SK-N-SH (cell line): ENCODE results near the gene SLC7A8. TPM values are rescaled to one million over a fixed set of nuclear protein-coding genes. Genes with fewer than 3 reads are reported as not detected.

Experiments
- CTCF ChIA-PET: fragments of 300-600, 350-600 bp; formaldehyde crosslinking; extraction: SDS; loops from one replicate; lab custom pipeline; 2021; lab: Yijun Ruan, JAX
- POLR2A ChIA-PET: fragments of 350-600 bp; sonication (Branson Sonifier 250); formaldehyde crosslinking; extraction: SDS; loops from one replicate; lab custom pipeline; 2020; ENCODE audit warnings: antibody characterized with exemption, inconsistent platforms; lab: Yijun Ruan, JAX
- DNase-seq: peaks from one replicate; pipeline ENCODE4 v3.0.0; 2012
- H2AFZ ChIP-seq: fragments of 200-600 bp; sonication (generic); 2 replicates; pipeline ENCODE4 v1.8.1; 2016; ENCODE audit warnings: antibody characterized with exemption, mild to moderate bottlenecking, low read depth
- H3F3A ChIP-seq: fragments of 200-600 bp; sonication (generic); replicated peaks from 2 replicates; pipeline ENCODE3; 2016; ENCODE audit warnings: antibody characterized with exemption, mild to moderate bottlenecking; ENCODE audit not compliant: insufficient read depth
- H3K27ac ChIP-seq, 2 experiments: fragments of 200-500 bp in 1 of 2; fragments of 200-600 bp in 1 of 2; sonication (Bioruptor generic) in 1 of 2; sonication (generic), shearing (Covaris generic) in 1 of 2; 2 replicates each; pipeline versions ENCODE4 v1.5.1 to v1.6.1; 2014 to 2016; ENCODE audit warnings: low read depth in 2 of 2, inconsistent platforms in 1 of 2, low read length in 1 of 2, mild to moderate bottlenecking in 1 of 2, mixed read lengths in 1 of 2
- H3K27me3 ChIP-seq: fragments of 200-600 bp; sonication (generic), shearing (Covaris generic); 2 replicates; pipeline ENCODE4 v1.6.1; 2016; ENCODE audit warnings: mixed run types; ENCODE audit not compliant: insufficient read depth
- H3K36me3 ChIP-seq, 2 experiments: fragments of 200-500 bp in 1 of 2; fragments of 200-600 bp in 1 of 2; sonication (Bioruptor generic) in 1 of 2; sonication (generic) in 1 of 2; replicated peaks in 1 of 2; 2 replicates each; pipeline versions ENCODE3 to v1.5.1; 2014 to 2016; ENCODE audit warnings: low read length in 1 of 2, mild to moderate bottlenecking in 1 of 2; ENCODE audit not compliant: insufficient read depth in 2 of 2, control insufficient read depth in 1 of 2
- H3K4me1 ChIP-seq, 2 experiments: fragments of 200-500 bp in 1 of 2; fragments of 200-600 bp in 1 of 2; sonication (Bioruptor generic) in 1 of 2; sonication (generic), shearing (Covaris generic) in 1 of 2; 2 replicates each; pipeline versions ENCODE4 v1.5.1 to v1.6.1; 2014 to 2016; ENCODE audit warnings: low read depth in 1 of 2, low read length in 1 of 2, mixed run types in 1 of 2; ENCODE audit not compliant: insufficient read depth in 2 of 2, control insufficient read depth in 1 of 2
- H3K4me2 ChIP-seq: fragments of 200-600 bp; sonication (generic), shearing (Covaris generic); 2 replicates; pipeline ENCODE4 v1.6.1; 2017; ENCODE audit warnings: mixed run types
- H3K4me3 ChIP-seq, 2 experiments: fragments of 200-500 bp in 1 of 2; fragments of 200-600 bp in 1 of 2; sonication (Bioruptor generic) in 1 of 2; sonication (generic), shearing (Covaris generic) in 1 of 2; 2 replicates each; pipeline versions ENCODE4 v1.5.1 to v1.8.1; 2014 to 2016; ENCODE audit warnings: low read depth in 2 of 2, inconsistent platforms in 1 of 2, low read length in 1 of 2, mild to moderate bottlenecking in 1 of 2, mixed read lengths in 1 of 2, moderate library complexity in 1 of 2
- H3K79me2 ChIP-seq: fragments of 200-600 bp; sonication (generic); 2 replicates; pipeline ENCODE4 v1.8.1; 2017; ENCODE audit warnings: mild to moderate bottlenecking; ENCODE audit not compliant: insufficient read depth
- H3K9ac ChIP-seq: fragments of 200-600 bp; sonication (generic); 2 replicates; pipeline ENCODE4 v1.6.1; 2017; ENCODE audit warnings: mixed run types
- H3K9me2 ChIP-seq: fragments of 200-600 bp; sonication (generic); 2 replicates; pipeline ENCODE4 v1.6.1; 2017; ENCODE audit warnings: mixed run types
- H3K9me3 ChIP-seq: fragments of 200-600 bp; sonication (generic); 2 replicates; pipeline ENCODE4 v1.6.1; 2017; ENCODE audit warnings: mixed run types, mild to moderate bottlenecking, moderate library complexity
- H4K20me1 ChIP-seq: fragments of 200-600 bp; sonication (generic); 2 replicates; pipeline ENCODE4 v1.6.1; 2017; ENCODE audit warnings: mild to moderate bottlenecking, mixed run types; ENCODE audit not compliant: insufficient read depth
- ELF1 ChIP-seq: IDR thresholded peaks from 2 replicates; pipeline ENCODE4 v1.4.0; 2012
- EP300 ChIP-seq, 2 experiments: IDR thresholded peaks; 2 replicates each; pipeline versions ENCODE4 v1.4.0 to v1.6.1; 2012; ENCODE audit warnings: borderline replicate concordance in 1 of 2, low read depth in 1 of 2, low read length in 1 of 2
- FOXJ3 ChIP-seq: sonication (generic); formaldehyde crosslinking; IDR thresholded peaks from 2 replicates; pipeline ENCODE4 v1.5.1; 2020; ENCODE audit warnings: mild to moderate bottlenecking, missing genetic modification reagents
- FOXM1 ChIP-seq: IDR thresholded peaks from 2 replicates; pipeline ENCODE4 v1.4.0; 2012; ENCODE audit warnings: low read depth, mild to moderate bottlenecking
- MEF2A ChIP-seq: IDR thresholded peaks from 2 replicates; pipeline ENCODE4 v1.4.0; 2012; ENCODE audit warnings: low read depth, borderline replicate concordance
- MXI1 ChIP-seq: IDR thresholded peaks from 2 replicates; pipeline ENCODE4 v1.6.1; 2012; ENCODE audit warnings: mild to moderate bottlenecking, low read depth, low read length, improper control_type of control experiment
- NFIC ChIP-seq: IDR thresholded peaks from 2 replicates; pipeline ENCODE4 v1.4.0; 2012; ENCODE audit warnings: borderline replicate concordance
- POLR2AphosphoS5 ChIP-seq: IDR thresholded peaks from 2 replicates; pipeline ENCODE4 v1.6.1; 2012; ENCODE audit warnings: low read depth, low read length
- REST ChIP-seq: IDR thresholded peaks from 2 replicates; pipeline ENCODE4 v1.6.1; 2012; ENCODE audit warnings: mild to moderate bottlenecking, low read depth, low read length, moderate library complexity
- SMC3 ChIP-seq: IDR thresholded peaks from 2 replicates; pipeline ENCODE4 v1.6.1; 2012; ENCODE audit warnings: low read depth, low read length, improper control_type of control experiment
- TCF12 ChIP-seq: IDR thresholded peaks from 2 replicates; pipeline ENCODE4 v1.4.0; 2012
- USF1 ChIP-seq: IDR thresholded peaks from 2 replicates; pipeline ENCODE4 v1.4.0; 2012; ENCODE audit warnings: low read depth, borderline replicate concordance
- USF2 ChIP-seq: fragments of 150-350 bp; IDR thresholded peaks from 2 replicates; pipeline ENCODE4 v1.6.1; 2017; ENCODE audit warnings: antibody characterized with exemption, low read length, low read depth, borderline replicate concordance
- whole genome bisulfite sequencing: methylation state at CpG from one replicate; pipeline ENCODE4 v1.1.6; 2017; ENCODE audit warnings: low lambda C conversion rate; 5-methylcytosine and 5-hydroxymethylcytosine counted together
- polyA plus RNA-seq, 3 experiments: library from polyadenylated mRNA; depleted of rRNA; stranded (reverse); fragments of >200 nt; gene quantifications; 2 replicates each; pipeline ENCODE4 v1.2.3, GENCODE V29; 2012
- TF ChIP-seq, protein P1 (sequence below): IDR thresholded peaks from 2 replicates; pipeline ENCODE4 v1.4.0; 2012; ENCODE audit warnings: low read depth, borderline replicate concordance

Gene SLC7A8
- polyA plus RNA-seq, 1 of the 3 experiments (the other 2 are of a cell fraction) = 1.4 TPM

- TF ChIP-seq ELF1 = no peak
- TF ChIP-seq USF1 = no peak
- no peak for TF ChIP-seq TCF12
- TF ChIP-seq REST = no peak
- no peak for TF ChIP-seq MXI1
- TF ChIP-seq SMC3 = no peak
- no peak for TF ChIP-seq FOXJ3 (CRISPR knock-in tag)
- TF ChIP-seq MEF2A = no peak
- no peak for TF ChIP-seq EP300 (IDR thresholded peaks at IDR 0.05; ENCODE audit: borderline replicate concordance in 1 of 2, low read depth in 1 of 2, low read length in 1 of 2)
- no peak for TF ChIP-seq FOXM1
- TF ChIP-seq USF2 = no peak
- TF ChIP-seq, protein P1, sequence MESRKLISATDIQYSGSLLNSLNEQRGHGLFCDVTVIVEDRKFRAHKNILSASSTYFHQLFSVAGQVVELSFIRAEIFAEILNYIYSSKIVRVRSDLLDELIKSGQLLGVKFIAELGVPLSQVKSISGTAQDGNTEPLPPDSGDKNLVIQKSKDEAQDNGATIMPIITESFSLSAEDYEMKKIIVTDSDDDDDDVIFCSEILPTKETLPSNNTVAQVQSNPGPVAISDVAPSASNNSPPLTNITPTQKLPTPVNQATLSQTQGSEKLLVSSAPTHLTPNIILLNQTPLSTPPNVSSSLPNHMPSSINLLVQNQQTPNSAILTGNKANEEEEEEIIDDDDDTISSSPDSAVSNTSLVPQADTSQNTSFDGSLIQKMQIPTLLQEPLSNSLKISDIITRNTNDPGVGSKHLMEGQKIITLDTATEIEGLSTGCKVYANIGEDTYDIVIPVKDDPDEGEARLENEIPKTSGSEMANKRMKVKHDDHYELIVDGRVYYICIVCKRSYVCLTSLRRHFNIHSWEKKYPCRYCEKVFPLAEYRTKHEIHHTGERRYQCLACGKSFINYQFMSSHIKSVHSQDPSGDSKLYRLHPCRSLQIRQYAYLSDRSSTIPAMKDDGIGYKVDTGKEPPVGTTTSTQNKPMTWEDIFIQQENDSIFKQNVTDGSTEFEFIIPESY = no peak
- TF ChIP-seq POLR2AphosphoS5 = no peak
- TF ChIP-seq NFIC = no peak
- TF ChIP-seq, all 33 proteins: peak for 0
- DNase-seq = no peak
Observed at GRCh38 chr14:23215421-23215820, 32.0 kb upstream of the SLC7A8 start.

More at GRCh38 chr14:23215421-23215820, 32.0 kb upstream of the SLC7A8 start:
- Histone ChIP-seq H3K27me3 (peaks cover 52% of the 10 kb centered on the region), H3K79me2 (no peaks in the 10 kb centered on the region), H3K4me2 (no peak overlapping the region), H3K9me2 (no peaks in the 10 kb centered on the region), H2AFZ (no peak overlapping the region), H3K27ac (no peak overlapping the region), H3F3A (no peaks in the 10 kb centered on the region), H3K4me3 (no peak overlapping the region), H4K20me1 (no peaks in the 10 kb centered on the region), H3K4me1 (no peaks in the 10 kb centered on the region), H3K9ac (no peak overlapping the region), H3K36me3 (no peaks in the 10 kb centered on the region), H3K9me3 (peaks cover 6% of the 10 kb centered on the region; the same call in 1 of the 2 replicates)
- CTCF ChIA-PET = no interaction called here
- POLR2A ChIA-PET = no interaction called here
- WGBS = 8% methylated on average over 1 of the region's 1 CpG
